NB4 (cell line): ENCODE results near the gene TMEM89.

Experiments used
- MYC ChIP-seq: IDR thresholded peaks from 2 replicates; pipeline ENCODE4 v1.6.1; 2011; ENCODE audit warnings: low read depth, low read length
- POLR2A ChIP-seq: IDR thresholded peaks from 2 replicates; pipeline ENCODE4 v1.6.1; 2011; ENCODE audit warnings: mild to moderate bottlenecking; ENCODE audit not compliant: insufficient read length; ENCODE audit errors: extremely low read depth
- TF ChIP-seq, protein P1 (sequence below): IDR thresholded peaks from one replicate; pipeline ENCODE4 v1.5.1; 2012; ENCODE audit warnings: low read depth, low read length
- TF ChIP-seq, protein P2 (sequence below): IDR thresholded peaks from 2 replicates; pipeline ENCODE4 v1.6.1; 2011; ENCODE audit warnings: low read depth, low read length

DNA sequence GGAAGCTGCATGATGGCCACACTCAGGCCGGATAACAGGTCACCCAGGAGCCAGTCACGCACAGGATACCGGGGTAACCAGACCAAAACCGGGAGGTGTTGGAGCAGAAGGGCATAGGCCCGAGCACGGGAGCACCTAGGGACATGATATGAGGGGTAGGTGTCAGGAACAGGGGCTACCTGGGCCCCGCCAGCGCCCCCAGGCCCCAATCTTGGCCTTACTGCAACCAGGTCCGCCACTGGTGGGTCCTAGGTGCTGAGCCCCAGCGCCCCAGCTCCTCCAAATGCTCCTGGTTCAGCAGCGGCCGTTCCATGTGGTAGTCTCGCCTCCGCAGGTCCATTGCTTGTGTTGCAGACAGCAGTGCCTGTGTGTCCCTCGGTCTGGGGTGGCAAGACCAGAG is 11.7 kb upstream of the TMEM89 start:
- TF ChIP-seq POLR2A (no peak), MYC (no peak)
- TF ChIP-seq, protein P1, sequence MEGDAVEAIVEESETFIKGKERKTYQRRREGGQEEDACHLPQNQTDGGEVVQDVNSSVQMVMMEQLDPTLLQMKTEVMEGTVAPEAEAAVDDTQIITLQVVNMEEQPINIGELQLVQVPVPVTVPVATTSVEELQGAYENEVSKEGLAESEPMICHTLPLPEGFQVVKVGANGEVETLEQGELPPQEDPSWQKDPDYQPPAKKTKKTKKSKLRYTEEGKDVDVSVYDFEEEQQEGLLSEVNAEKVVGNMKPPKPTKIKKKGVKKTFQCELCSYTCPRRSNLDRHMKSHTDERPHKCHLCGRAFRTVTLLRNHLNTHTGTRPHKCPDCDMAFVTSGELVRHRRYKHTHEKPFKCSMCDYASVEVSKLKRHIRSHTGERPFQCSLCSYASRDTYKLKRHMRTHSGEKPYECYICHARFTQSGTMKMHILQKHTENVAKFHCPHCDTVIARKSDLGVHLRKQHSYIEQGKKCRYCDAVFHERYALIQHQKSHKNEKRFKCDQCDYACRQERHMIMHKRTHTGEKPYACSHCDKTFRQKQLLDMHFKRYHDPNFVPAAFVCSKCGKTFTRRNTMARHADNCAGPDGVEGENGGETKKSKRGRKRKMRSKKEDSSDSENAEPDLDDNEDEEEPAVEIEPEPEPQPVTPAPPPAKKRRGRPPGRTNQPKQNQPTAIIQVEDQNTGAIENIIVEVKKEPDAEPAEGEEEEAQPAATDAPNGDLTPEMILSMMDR = no peak
- TF ChIP-seq, protein P2, sequence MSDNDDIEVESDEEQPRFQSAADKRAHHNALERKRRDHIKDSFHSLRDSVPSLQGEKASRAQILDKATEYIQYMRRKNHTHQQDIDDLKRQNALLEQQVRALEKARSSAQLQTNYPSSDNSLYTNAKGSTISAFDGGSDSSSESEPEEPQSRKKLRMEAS = no peak
